Endodermal cell (in vitro differentiated cells): ENCODE measurements around the gene RGS19. TPM values are rescaled to one million over a fixed set of nuclear protein-coding genes. Genes with fewer than 3 reads are reported as not detected.

Experiments used
- DNase-seq: peaks from one replicate; pipeline ENCODE4 v3.0.0-alpha.2; 2017
- H3K27ac ChIP-seq: 2 replicates; pipeline ENCODE4 v1.5.1; 2013; ENCODE audit warnings: mild to moderate bottlenecking, low read depth, low read length, moderate library complexity
- H3K27me3 ChIP-seq: 2 replicates; pipeline ENCODE4 v1.6.1; 2013; ENCODE audit warnings: mild to moderate bottlenecking, low read length, moderate library complexity; ENCODE audit not compliant: insufficient read depth, control insufficient read depth, poor library complexity, severe bottlenecking
- H3K36me3 ChIP-seq: 2 replicates; pipeline ENCODE4 v1.7.0; 2013; ENCODE audit warnings: mild to moderate bottlenecking, low read length, moderate library complexity; ENCODE audit not compliant: control insufficient read depth, insufficient read depth
- H3K4me1 ChIP-seq: one replicate; pipeline ENCODE4 v1.7.0; 2013; ENCODE audit warnings: low read length; ENCODE audit not compliant: control insufficient read depth, insufficient read depth
- H3K4me3 ChIP-seq: 2 replicates; pipeline ENCODE4 v1.5.1; 2013; ENCODE audit warnings: mild to moderate bottlenecking, low read length, moderate library complexity
- H3K9ac ChIP-seq: 2 replicates; pipeline ENCODE4 v1.6.1; 2013; ENCODE audit warnings: mild to moderate bottlenecking, low read length, moderate library complexity; ENCODE audit not compliant: poor library complexity, severe bottlenecking; ENCODE audit errors: extremely low read depth
- H3K9me3 ChIP-seq: 2 replicates; pipeline ENCODE4 v1.6.1; 2013; ENCODE audit warnings: mild to moderate bottlenecking, low read length, moderate library complexity; ENCODE audit not compliant: control insufficient read depth
- H3K27ac Mint-ChIP-seq: 2 replicates; pipeline ENCODE4 v1.8.0; 2020; ENCODE audit warnings: mixed read lengths
- H3K27me3 Mint-ChIP-seq: 2 replicates; pipeline ENCODE4 v1.8.0; 2021; ENCODE audit warnings: mild to moderate bottlenecking, mixed read lengths; ENCODE audit not compliant: insufficient read depth
- H3K36me3 Mint-ChIP-seq: 2 replicates; pipeline ENCODE4 v1.8.0; 2020; ENCODE audit warnings: low read depth, mixed read lengths
- H3K4me1 Mint-ChIP-seq: 2 replicates; pipeline ENCODE4 v1.8.0; 2020; ENCODE audit warnings: mixed read lengths
- H3K4me3 Mint-ChIP-seq: 2 replicates; pipeline ENCODE4 v1.8.0; 2020; ENCODE audit warnings: mild to moderate bottlenecking, moderate library complexity, mixed read lengths
- H3K9me3 Mint-ChIP-seq: 2 replicates; pipeline ENCODE4 v1.8.0; 2020; ENCODE audit warnings: mild to moderate bottlenecking, mixed read lengths
- CTCF ChIP-seq: fragments of 200-600 bp; sonication (generic); conservative IDR thresholded peaks from 2 replicates; pipeline ENCODE4 v1.5.0; 2021; ENCODE audit warnings: antibody characterized with exemption, mild to moderate bottlenecking
- WGBS, 2 experiments: methylation state at CpG; one replicate each; pipeline versions ENCODE4 v1.1.5 to v1.1.7; 2013; ENCODE audit warnings: missing lambda C conversion rate in 2 of 2, mixed read lengths in 1 of 2; ENCODE audit not compliant: insufficient coverage in 1 of 2, insufficient read length in 1 of 2; 5-methylcytosine and 5-hydroxymethylcytosine counted together
- total RNA-seq, 2 donors: library from RNA; stranded (reverse); fragmentation: NEBNext Ultra II Directional in 1 of 2; extraction: Animal tissue kit (Norgen Biotek cat#: 25700) in 1 of 2; gene quantifications; 2 replicates in 1 of 2; 3 replicates in 1 of 2; pipeline ENCODE4 v1.2.1, GENCODE V29; 2021

The RGS19 gene
- total RNA-seq, 2 donors from 2014 or later: 14.6 to 15.8 TPM

- H3K27ac Mint-ChIP-seq: no peak overlapping the region
- WGBS, 2 experiments: 75 to 77% methylated on average over 9 to 14 of the region's 14 CpGs
These were observed 9.6 kb downstream of the RGS19 start for GRCh38 chr20:64069614-64070243.

GRCh38 chr20:64069209-64069613 is 10.1 kb downstream of the RGS19 start:
- Histone ChIP-seq H3K27me3 (no peaks in the 10 kb centered on the region), H3K9ac (no peak overlapping the region), H3K27ac (no peak overlapping the region), H3K4me1 (no peaks in the 10 kb centered on the region), H3K4me3 (no peak overlapping the region), H3K9me3 (no peaks in the 10 kb centered on the region), H3K36me3 (no peaks in the 10 kb centered on the region)
- Mint-ChIP-seq H3K9me3 (no peaks in the 10 kb centered on the region), H3K27me3 (no peaks in the 10 kb centered on the region), H3K27ac (no peak overlapping the region), H3K4me1 (peaks cover 8% of the 10 kb centered on the region), H3K36me3 (peaks cover 4% of the 10 kb centered on the region), H3K4me3 (no peak overlapping the region)
- no peak for DNase-seq
- 94 to 95% methylated on average over 19 to 20 of the region's 20 CpGs for WGBS, 2 experiments
- TF ChIP-seq CTCF: no peak

More at GRCh38 chr20:64069614-64070243, 9.6 kb downstream of the RGS19 start:
- TF ChIP-seq CTCF: peak; percentile 97
- Histone ChIP-seq H3K4me1 (no peaks in the 10 kb centered on the region), H3K27me3 (no peaks in the 10 kb centered on the region), H3K27ac (no peak overlapping the region), H3K9me3 (no peaks in the 10 kb centered on the region), H3K9ac (no peak overlapping the region), H3K36me3 (no peaks in the 10 kb centered on the region), H3K4me3 (no peak overlapping the region)
- Mint-ChIP-seq H3K9me3 (no peaks in the 10 kb centered on the region), H3K4me1 (peaks cover 7% of the 10 kb centered on the region), H3K36me3 (peaks cover 4% of the 10 kb centered on the region), H3K27me3 (no peaks in the 10 kb centered on the region), H3K4me3 (no peak overlapping the region)
- peak; percentile 89 for DNase-seq

- no peak overlapping the region for H3K27ac ChIP-seq
- H3K4me1 Mint-ChIP-seq: peaks cover 14% of the 10 kb centered on the region
- no peak overlapping the region for H3K27ac Mint-ChIP-seq
- no peak for TF ChIP-seq CTCF
- H3K36me3 Mint-ChIP-seq: peaks cover 4% of the 10 kb centered on the region
- H3K9ac ChIP-seq: no peak overlapping the region
- H3K27me3 ChIP-seq: no peaks in the 10 kb centered on the region
- H3K9me3 Mint-ChIP-seq: no peaks in the 10 kb centered on the region
- H3K36me3 ChIP-seq: no peaks in the 10 kb centered on the region
- H3K4me1 ChIP-seq: no peaks in the 10 kb centered on the region
- no peak overlapping the region for H3K4me3 Mint-ChIP-seq
- no peak for DNase-seq
- no peak overlapping the region for H3K4me3 ChIP-seq
- 86% methylated on average over 8 to 12 of the region's 12 CpGs for WGBS, 2 experiments
- no peaks in the 10 kb centered on the region for H3K9me3 ChIP-seq
- peaks cover 3% of the 10 kb centered on the region for H3K27me3 Mint-ChIP-seq
These were observed 10.7 kb downstream of the RGS19 start for GRCh38 chr20:64068386-64069208.
